C4-2B (cell line): ENCODE measurements around the gene OR2V1.

Experiments
- CTCF ChIP-seq: fragments of 450-650 bp; conservative IDR thresholded peaks from 2 replicates; pipeline ENCODE4 v1.5.1; 2017; ENCODE audit warnings: mild to moderate bottlenecking
- ZFX ChIP-seq: fragments of 450-650 bp; IDR thresholded peaks from 2 replicates; pipeline ENCODE4 v1.6.1; 2017

DNA sequence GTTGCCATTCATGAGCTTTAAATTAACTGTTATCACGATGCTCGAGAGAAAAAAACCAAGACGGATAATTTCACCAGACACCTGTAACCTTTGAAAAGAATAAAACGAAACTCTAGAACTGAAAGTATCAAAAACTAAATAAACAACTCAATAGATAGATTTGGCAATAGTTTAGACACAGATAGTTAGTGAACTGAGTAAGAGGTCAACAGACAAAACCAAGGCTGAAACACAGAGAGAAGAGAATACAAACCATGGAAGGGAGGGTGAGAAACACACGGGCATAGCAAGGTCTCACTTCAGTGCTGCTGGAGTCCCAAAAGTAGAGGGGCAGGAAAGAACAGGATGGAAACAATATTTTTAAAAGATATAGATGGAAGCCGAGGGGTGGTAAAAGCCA, 3.3 kb upstream of the OR2V1 start:
- no peak for TF ChIP-seq CTCF
- TF ChIP-seq ZFX = no peak
